Measurements from ENCODE around the gene ENTPD2. TPM values are rescaled to one million over a fixed set of nuclear protein-coding genes. Genes with fewer than 3 reads are reported as not detected.

ENTPD2 gene
- total and polyA plus RNA-seq, 9 of the 15 experiments (the other 6 are each of a cell fraction or from before 2014, with no cell fraction given), result 0.04 to 0.60 (median 0.14) TPM; not detected in 4

DNA sequence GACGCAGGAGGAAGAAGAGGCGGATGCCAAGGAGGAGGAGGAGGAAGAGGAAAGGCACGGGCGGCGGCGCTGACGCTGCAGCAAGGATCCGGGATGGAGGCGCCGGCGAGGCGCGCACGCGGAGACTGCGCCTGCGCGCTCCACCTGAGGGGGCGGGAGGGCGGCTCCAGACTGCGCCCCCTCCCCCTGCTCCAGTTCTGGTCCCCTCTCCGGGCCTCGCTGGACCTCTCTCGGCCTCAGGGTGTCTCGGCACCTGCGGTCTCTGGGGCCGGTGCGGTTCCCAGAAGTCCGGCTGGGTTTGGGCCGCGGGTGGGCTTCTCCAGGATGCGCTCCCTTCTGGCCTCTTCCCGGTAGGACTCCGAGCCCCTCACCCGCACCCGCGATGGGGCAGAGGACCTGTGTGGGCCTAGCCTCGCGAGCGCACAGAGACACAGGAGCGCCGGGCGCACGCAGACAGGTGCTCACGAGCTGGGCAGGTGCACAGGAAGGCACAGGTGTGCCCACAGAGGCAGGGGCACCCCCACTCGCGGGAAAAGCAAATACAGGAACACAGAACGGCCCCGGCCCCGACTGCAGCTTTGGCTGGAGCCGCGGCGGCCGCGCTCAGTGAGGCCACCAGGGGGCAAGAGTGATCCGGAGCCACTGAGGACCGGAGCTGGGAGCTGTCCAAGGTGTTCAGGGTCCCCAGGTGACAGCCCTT, 7.6 kb downstream of the ENTPD2 start, which contains the start of gene NPDC1:
TSS of gene NPDC1 (minus strand) at position 90 of the 700 bp plus-strand sequence. CDS start 188 bp downstream, outside the sequence.
- H3K27me3 ChIP-seq (ENCODE audit: control insufficient read depth in 2 of 2, insufficient read depth in 2 of 2, low read length in 2 of 2), result peaks cover 7 to 39% of the 10 kb centered on the region in 2 experiments; a peak in 4 of 5 replicates
- FAIRE-seq (peak; percentile 76), ATAC-seq (peak; percentile 82), DNase-seq (ENCODE audit: extremely low read depth in 1 of 4, low spot score in 3 of 4) (peak; percentile 83 to 91 (median 86))
- H4K20me1 ChIP-seq (replicated peaks; ENCODE audit: control insufficient read depth, insufficient read depth, low read length), result peaks cover 40% of the 10 kb centered on the region
- BruUV-seq (replicated peaks), result no TSS peak
- in situ Hi-C loops (cut with MboI) (no loop called here), intact Hi-C loops (cut with micrococcal nuclease) (loop anchor here (2.0 kb wide), 1 partner anchor 21 kb away; no protein-coding TSS in a partner anchor)
- WGBS (ENCODE audit: insufficient coverage, low coverage, missing lambda C conversion rate), result 4% methylated on average over 39 of the region's 57 CpGs
- H3K36me3 ChIP-seq (ENCODE audit: control insufficient read depth, insufficient read depth, low read length), result no peaks in the 10 kb centered on the region
- peak within 1 kb of the TSS in 1 of 2 experiments; percentile 35; a peak in 2 of 4 replicates for H3K9ac ChIP-seq (ENCODE audit: insufficient read depth in 1 of 2, low read depth in 2 of 2, low read length in 2 of 2)
- no peaks in the 10 kb centered on the region for H3K9me3 ChIP-seq (replicated peaks; ENCODE audit: control insufficient read depth, insufficient read depth, low read depth, low read length)
- peak within 1 kb of the TSS; percentile 46; the same call in 1 of the 2 replicates for H3K4me2 ChIP-seq (ENCODE audit: insufficient read depth, low read length)
- H3K9me1 ChIP-seq (ENCODE audit: control insufficient read depth, insufficient read depth, low read length), result peaks cover 2% of the 10 kb centered on the region
- no peak within 1 kb of the TSS for H3K27ac ChIP-seq (ENCODE audit: extremely low read depth, low read depth, low read length)
- H3K4me1 ChIP-seq (replicated peaks in 1 of 2; ENCODE audit: control insufficient read depth in 2 of 2, insufficient read depth in 2 of 2, low read length in 2 of 2), result peaks cover 2 to 79% of the 10 kb centered on the region in 2 experiments; a peak in 4 of 5 replicates
- CTCF ChIA-PET (ENCODE audit: low intra/inter-chr PET ratio), result interaction anchor here (0.6 to 2.0 kb wide), 10 partner anchors 16 to 191 kb away, joined by 3 to 7 read pairs (median 4); partner anchors contain the start of genes RNF224 and SAPCD2
- no peak within 1 kb of the TSS for H3K4me3 ChIP-seq
- no peaks in the 10 kb centered on the region for H3K79me2 ChIP-seq (ENCODE audit: control insufficient read depth, insufficient read depth, low read length)
- POLR2A ChIA-PET, result interaction anchor here (0.6 to 1.4 kb wide), 6 partner anchors 20 to 532 kb away, joined by 3 to 6 read pairs (median 3); partner anchors contain the start of genes DPH7 and SAPCD2
- H2AFZ ChIP-seq (ENCODE audit: low read depth, low read length), result peak within 1 kb of the TSS; percentile 45; the same call in 1 of the 2 replicates
- TF ChIP-seq HDAC6 (IDR thresholded peaks at IDR 0.05; ENCODE audit: low read depth, low read length) (no peak), ZEB2 (IDR thresholded peaks at IDR 0.05) (no peak; the same call in 1 of the 2 replicates), FOS (IDR thresholded peaks at IDR 0.05; ENCODE audit: extremely low read depth, insufficient read length) (no peak), CREBBP (IDR thresholded peaks at IDR 0.05; ENCODE audit: low read depth, low read length) (no peak), HNRNPH1 (optimal IDR thresholded peaks at IDR 0.05; ENCODE audit: low read depth, low read length) (no peak), MNT (conservative IDR thresholded peaks at IDR 0.05) (peak in 1 of 2 experiments; percentile 54; a peak in 1 of 4 replicates), ZNF512 (tag; IDR thresholded peaks at IDR 0.05) (no peak), XRCC5 (IDR thresholded peaks at IDR 0.05; ENCODE audit: low read depth, low read length) (peak; percentile 92), CREB3 (tag; conservative IDR thresholded peaks at IDR 0.05; ENCODE audit: low read depth) (no peak), U2AF1 (optimal IDR thresholded peaks at IDR 0.05; ENCODE audit: low read depth, low read length) (no peak), ZNF3 (CRISPR knock-in tag; IDR thresholded peaks at IDR 0.05) (no peak)
- TF ChIP-seq, protein P1, sequence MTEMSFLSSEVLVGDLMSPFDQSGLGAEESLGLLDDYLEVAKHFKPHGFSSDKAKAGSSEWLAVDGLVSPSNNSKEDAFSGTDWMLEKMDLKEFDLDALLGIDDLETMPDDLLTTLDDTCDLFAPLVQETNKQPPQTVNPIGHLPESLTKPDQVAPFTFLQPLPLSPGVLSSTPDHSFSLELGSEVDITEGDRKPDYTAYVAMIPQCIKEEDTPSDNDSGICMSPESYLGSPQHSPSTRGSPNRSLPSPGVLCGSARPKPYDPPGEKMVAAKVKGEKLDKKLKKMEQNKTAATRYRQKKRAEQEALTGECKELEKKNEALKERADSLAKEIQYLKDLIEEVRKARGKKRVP (CRISPR knock-in tag; IDR thresholded peaks at IDR 0.05), result no peak
- TF ChIP-seq, protein P2, sequence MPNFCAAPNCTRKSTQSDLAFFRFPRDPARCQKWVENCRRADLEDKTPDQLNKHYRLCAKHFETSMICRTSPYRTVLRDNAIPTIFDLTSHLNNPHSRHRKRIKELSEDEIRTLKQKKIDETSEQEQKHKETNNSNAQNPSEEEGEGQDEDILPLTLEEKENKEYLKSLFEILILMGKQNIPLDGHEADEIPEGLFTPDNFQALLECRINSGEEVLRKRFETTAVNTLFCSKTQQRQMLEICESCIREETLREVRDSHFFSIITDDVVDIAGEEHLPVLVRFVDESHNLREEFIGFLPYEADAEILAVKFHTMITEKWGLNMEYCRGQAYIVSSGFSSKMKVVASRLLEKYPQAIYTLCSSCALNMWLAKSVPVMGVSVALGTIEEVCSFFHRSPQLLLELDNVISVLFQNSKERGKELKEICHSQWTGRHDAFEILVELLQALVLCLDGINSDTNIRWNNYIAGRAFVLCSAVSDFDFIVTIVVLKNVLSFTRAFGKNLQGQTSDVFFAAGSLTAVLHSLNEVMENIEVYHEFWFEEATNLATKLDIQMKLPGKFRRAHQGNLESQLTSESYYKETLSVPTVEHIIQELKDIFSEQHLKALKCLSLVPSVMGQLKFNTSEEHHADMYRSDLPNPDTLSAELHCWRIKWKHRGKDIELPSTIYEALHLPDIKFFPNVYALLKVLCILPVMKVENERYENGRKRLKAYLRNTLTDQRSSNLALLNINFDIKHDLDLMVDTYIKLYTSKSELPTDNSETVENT (CRISPR knock-in tag; IDR thresholded peaks at IDR 0.05), result peak; percentile 43; the same call in 1 of the 2 replicates

Measured in K562 (cell line).